SK-N-SH (cell line): ENCODE results near the gene AFG3L2. TPM values are rescaled to one million over a fixed set of nuclear protein-coding genes. Genes with fewer than 3 reads are reported as not detected.

Source experiments
- CTCF ChIA-PET: fragments of 300-600, 350-600 bp; formaldehyde crosslinking; extraction: SDS; loops from one replicate; lab custom pipeline; 2021; lab: Yijun Ruan, JAX
- POLR2A ChIA-PET: fragments of 350-600 bp; sonication (Branson Sonifier 250); formaldehyde crosslinking; extraction: SDS; loops from one replicate; lab custom pipeline; 2020; ENCODE audit warnings: antibody characterized with exemption, inconsistent platforms; lab: Yijun Ruan, JAX
- DNase-seq: peaks from one replicate; pipeline ENCODE4 v3.0.0; 2012
- H2AFZ ChIP-seq: fragments of 200-600 bp; sonication (generic); 2 replicates; pipeline ENCODE4 v1.8.1; 2016; ENCODE audit warnings: antibody characterized with exemption, mild to moderate bottlenecking, low read depth
- H3F3A ChIP-seq: fragments of 200-600 bp; sonication (generic); replicated peaks from 2 replicates; pipeline ENCODE3; 2016; ENCODE audit warnings: antibody characterized with exemption, mild to moderate bottlenecking; ENCODE audit not compliant: insufficient read depth
- H3K27ac ChIP-seq, 2 experiments: fragments of 200-500 bp in 1 of 2; fragments of 200-600 bp in 1 of 2; sonication (Bioruptor generic) in 1 of 2; sonication (generic), shearing (Covaris generic) in 1 of 2; 2 replicates each; pipeline versions ENCODE4 v1.5.1 to v1.6.1; 2014 to 2016; ENCODE audit warnings: low read depth in 2 of 2, inconsistent platforms in 1 of 2, low read length in 1 of 2, mild to moderate bottlenecking in 1 of 2, mixed read lengths in 1 of 2
- H3K27me3 ChIP-seq: fragments of 200-600 bp; sonication (generic), shearing (Covaris generic); 2 replicates; pipeline ENCODE4 v1.6.1; 2016; ENCODE audit warnings: mixed run types; ENCODE audit not compliant: insufficient read depth
- H3K36me3 ChIP-seq, 2 experiments: fragments of 200-500 bp in 1 of 2; fragments of 200-600 bp in 1 of 2; sonication (Bioruptor generic) in 1 of 2; sonication (generic) in 1 of 2; replicated peaks in 1 of 2; 2 replicates each; pipeline versions ENCODE3 to v1.5.1; 2014 to 2016; ENCODE audit warnings: low read length in 1 of 2, mild to moderate bottlenecking in 1 of 2; ENCODE audit not compliant: insufficient read depth in 2 of 2, control insufficient read depth in 1 of 2
- H3K4me1 ChIP-seq, 2 experiments: fragments of 200-500 bp in 1 of 2; fragments of 200-600 bp in 1 of 2; sonication (Bioruptor generic) in 1 of 2; sonication (generic), shearing (Covaris generic) in 1 of 2; 2 replicates each; pipeline versions ENCODE4 v1.5.1 to v1.6.1; 2014 to 2016; ENCODE audit warnings: low read depth in 1 of 2, low read length in 1 of 2, mixed run types in 1 of 2; ENCODE audit not compliant: insufficient read depth in 2 of 2, control insufficient read depth in 1 of 2
- H3K4me2 ChIP-seq: fragments of 200-600 bp; sonication (generic), shearing (Covaris generic); 2 replicates; pipeline ENCODE4 v1.6.1; 2017; ENCODE audit warnings: mixed run types
- H3K4me3 ChIP-seq, 2 experiments: fragments of 200-500 bp in 1 of 2; fragments of 200-600 bp in 1 of 2; sonication (Bioruptor generic) in 1 of 2; sonication (generic), shearing (Covaris generic) in 1 of 2; 2 replicates each; pipeline versions ENCODE4 v1.5.1 to v1.8.1; 2014 to 2016; ENCODE audit warnings: low read depth in 2 of 2, inconsistent platforms in 1 of 2, low read length in 1 of 2, mild to moderate bottlenecking in 1 of 2, mixed read lengths in 1 of 2, moderate library complexity in 1 of 2
- H3K79me2 ChIP-seq: fragments of 200-600 bp; sonication (generic); 2 replicates; pipeline ENCODE4 v1.8.1; 2017; ENCODE audit warnings: mild to moderate bottlenecking; ENCODE audit not compliant: insufficient read depth
- H3K9ac ChIP-seq: fragments of 200-600 bp; sonication (generic); 2 replicates; pipeline ENCODE4 v1.6.1; 2017; ENCODE audit warnings: mixed run types
- H3K9me2 ChIP-seq: fragments of 200-600 bp; sonication (generic); 2 replicates; pipeline ENCODE4 v1.6.1; 2017; ENCODE audit warnings: mixed run types
- H3K9me3 ChIP-seq: fragments of 200-600 bp; sonication (generic); 2 replicates; pipeline ENCODE4 v1.6.1; 2017; ENCODE audit warnings: mixed run types, mild to moderate bottlenecking, moderate library complexity
- H4K20me1 ChIP-seq: fragments of 200-600 bp; sonication (generic); 2 replicates; pipeline ENCODE4 v1.6.1; 2017; ENCODE audit warnings: mild to moderate bottlenecking, mixed run types; ENCODE audit not compliant: insufficient read depth
- CTCF ChIP-seq: fragments of 200-600 bp; sonication (generic); IDR thresholded peaks from 2 replicates; pipeline ENCODE4 v1.6.1; 2017; ENCODE audit warnings: antibody characterized with exemption, mild to moderate bottlenecking, moderate library complexity
- EP300 ChIP-seq, 2 experiments: IDR thresholded peaks; 2 replicates each; pipeline versions ENCODE4 v1.4.0 to v1.6.1; 2012; ENCODE audit warnings: borderline replicate concordance in 1 of 2, low read depth in 1 of 2, low read length in 1 of 2
- FOSL2 ChIP-seq: IDR thresholded peaks from 2 replicates; pipeline ENCODE4 v1.4.0; 2012; ENCODE audit warnings: low read depth, mild to moderate bottlenecking, moderate library complexity, borderline replicate concordance
- FOXM1 ChIP-seq: IDR thresholded peaks from 2 replicates; pipeline ENCODE4 v1.4.0; 2012; ENCODE audit warnings: low read depth, mild to moderate bottlenecking
- JUND ChIP-seq: IDR thresholded peaks from 2 replicates; pipeline ENCODE4 v1.4.0; 2012
- MAX ChIP-seq: IDR thresholded peaks from 2 replicates; pipeline ENCODE4 v1.4.0; 2012; ENCODE audit warnings: low read depth
- MEF2A ChIP-seq: IDR thresholded peaks from 2 replicates; pipeline ENCODE4 v1.4.0; 2012; ENCODE audit warnings: low read depth, borderline replicate concordance
- MXI1 ChIP-seq: IDR thresholded peaks from 2 replicates; pipeline ENCODE4 v1.6.1; 2012; ENCODE audit warnings: mild to moderate bottlenecking, low read depth, low read length, improper control_type of control experiment
- POLR2AphosphoS5 ChIP-seq: IDR thresholded peaks from 2 replicates; pipeline ENCODE4 v1.6.1; 2012; ENCODE audit warnings: low read depth, low read length
- RCOR1 ChIP-seq: fragments of 150-350 bp; IDR thresholded peaks from 2 replicates; pipeline ENCODE4 v1.6.1; 2017; ENCODE audit warnings: antibody characterized with exemption, low read length
- REST ChIP-seq: IDR thresholded peaks from 2 replicates; pipeline ENCODE4 v1.6.1; 2012; ENCODE audit warnings: mild to moderate bottlenecking, low read depth, low read length, moderate library complexity
- RFX5 ChIP-seq: IDR thresholded peaks from 2 replicates; pipeline ENCODE4 v1.6.1; 2012; ENCODE audit warnings: mild to moderate bottlenecking, improper control_type of control experiment, low read length
- SIN3A ChIP-seq: IDR thresholded peaks from 2 replicates; pipeline ENCODE4 v1.6.1; 2012; ENCODE audit warnings: low read depth, mild to moderate bottlenecking, low read length, moderate library complexity, borderline replicate concordance
- TAF1 ChIP-seq: IDR thresholded peaks from 2 replicates; pipeline ENCODE4 v1.6.1; 2012; ENCODE audit warnings: low read depth, mild to moderate bottlenecking, low read length, moderate library complexity, borderline replicate concordance
- USF1 ChIP-seq: IDR thresholded peaks from 2 replicates; pipeline ENCODE4 v1.4.0; 2012; ENCODE audit warnings: low read depth, borderline replicate concordance
- YY1 ChIP-seq: IDR thresholded peaks from 2 replicates; pipeline ENCODE4 v1.4.0; 2012; ENCODE audit warnings: low read depth, mild to moderate bottlenecking
- ZBTB33 ChIP-seq: IDR thresholded peaks from 2 replicates; pipeline ENCODE4 v1.4.0; 2012; ENCODE audit warnings: low read depth, borderline replicate concordance
- WGBS: methylation state at CpG from one replicate; pipeline ENCODE4 v1.1.6; 2017; ENCODE audit warnings: low lambda C conversion rate; 5-methylcytosine and 5-hydroxymethylcytosine counted together
- polyA plus RNA-seq, 3 experiments: library from polyadenylated mRNA; depleted of rRNA; stranded (reverse); fragments of >200 nt; gene quantifications; 2 replicates each; pipeline ENCODE4 v1.2.3, GENCODE V29; 2012

AFG3L2 gene
- polyA plus RNA-seq, 1 of the 3 experiments (the other 2 are of a cell fraction) = 26.0 TPM

- TF ChIP-seq USF1 (no peak), CTCF (no peak), MEF2A (no peak)
Observed at GRCh38 chr18:12333506-12334290, 43.3 kb downstream of the AFG3L2 start (continued).

GRCh38 chr18:12330766-12331165 is 46.3 kb downstream of the AFG3L2 start:
- Histone ChIP-seq H3F3A (peaks cover 42% of the 10 kb centered on the region), H2AFZ (no peak overlapping the region), H3K9me3 (no peaks in the 10 kb centered on the region), H3K27ac (no peak overlapping the region), H3K27me3 (no peaks in the 10 kb centered on the region), H3K4me3 (no peak overlapping the region), H3K4me1 (peaks cover 0 to 20% of the 10 kb centered on the region in 2 experiments; a peak in 1 of 4 replicates), H3K79me2 (peaks cover 16% of the 10 kb centered on the region; the same call in 1 of the 2 replicates), H3K9me2 (no peaks in the 10 kb centered on the region), H3K4me2 (no peak overlapping the region), H3K9ac (no peak overlapping the region), H4K20me1 (peaks cover 27% of the 10 kb centered on the region; the same call in 1 of the 2 replicates), H3K36me3 (peaks cover 34 to 47% of the 10 kb centered on the region in 2 experiments)
- CTCF ChIA-PET = no interaction called here
- POLR2A ChIA-PET = no interaction called here
- 92% methylated on average over 4 of the region's 4 CpGs for WGBS
- DNase-seq = no peak
- TF ChIP-seq FOSL2 = no peak
- no peak for TF ChIP-seq CTCF
- TF ChIP-seq USF1 = no peak
- TF ChIP-seq ZBTB33 = no peak
- no peak for TF ChIP-seq RCOR1
- no peak for TF ChIP-seq JUND
- no peak for TF ChIP-seq POLR2AphosphoS5
- no peak for TF ChIP-seq MEF2A
- no peak for TF ChIP-seq EP300 (IDR thresholded peaks at IDR 0.05; ENCODE audit: borderline replicate concordance in 1 of 2, low read depth in 1 of 2, low read length in 1 of 2)
- TF ChIP-seq RFX5 = no peak
- TF ChIP-seq TAF1 = no peak
- TF ChIP-seq MAX = no peak
- no peak for TF ChIP-seq YY1
- TF ChIP-seq SIN3A = no peak
- TF ChIP-seq MXI1 = no peak
- no peak for TF ChIP-seq REST
- no peak for TF ChIP-seq FOXM1
